Fibroblast of pulmonary artery (primary cell): ENCODE results near the gene PAM16.

Experiments used
- DNase-seq: peaks from one replicate; pipeline ENCODE4 v3.0.0-alpha.2; 2010; ENCODE audit warnings: low read depth
- H3K4me3 ChIP-seq: replicated peaks from 2 replicates; pipeline ENCODE4 v1.5.1; 2011; ENCODE audit warnings: low read depth, mild to moderate bottlenecking, control low read depth, low read length, moderate library complexity
- CTCF ChIP-seq: IDR thresholded peaks from 2 replicates; pipeline ENCODE4 v1.5.1; 2011; ENCODE audit warnings: mild to moderate bottlenecking, control low read depth, low read length, inconsistent platforms; ENCODE audit errors: missing control alignments

Gene PAM16

GRCh38 chr16:4382795-4383357, 31.8 kb upstream of the PAM16 start:
- no peak overlapping the region for H3K4me3 ChIP-seq
- no peak for TF ChIP-seq CTCF
- no peak for DNase-seq

- TF ChIP-seq CTCF: no peak
- no peak for DNase-seq
- no peak overlapping the region for H3K4me3 ChIP-seq
Observed at GRCh38 chr16:4381935-4382794, 31.0 kb upstream of the PAM16 start.

GRCh38 chr16:4381072-4381934, 30.2 kb upstream of the PAM16 start:
- no peak for DNase-seq
- no peak overlapping the region for H3K4me3 ChIP-seq
- no peak for TF ChIP-seq CTCF

- no peak for DNase-seq
- TF ChIP-seq CTCF: no peak
- H3K4me3 ChIP-seq: no peak overlapping the region
Observed at GRCh38 chr16:4380119-4381063, 29.3 kb upstream of the PAM16 start.

GRCh38 chr16:4378999-4379690, 28.0 kb upstream of the PAM16 start:
- no peak for TF ChIP-seq CTCF
- no peak overlapping the region for H3K4me3 ChIP-seq
- no peak for DNase-seq
